HG03066 (cell line): ENCODE results near the gene DDX43.
"Not testable (repeated sequence)": the region's sequence is repeated elsewhere in the genome, so short reads cannot be mapped to it uniquely, and the experiment has no call there.

Experiments
- ATAC-seq: cut with Tn5 transposase; IDR thresholded peaks from one replicate; pipeline ENCODE4 v1.9.1; 2021; ENCODE audit warnings: low read depth; ENCODE audit not compliant: unreplicated experiment

The DDX43 gene

GRCh38 chr6:73394577-73395354 lies at the start of gene DDX43:
TSS of gene DDX43 (plus strand) at chr6:73394828. CDS start at chr6:73394906, 78 bp downstream.
- ATAC-seq, result no peak

DNA sequence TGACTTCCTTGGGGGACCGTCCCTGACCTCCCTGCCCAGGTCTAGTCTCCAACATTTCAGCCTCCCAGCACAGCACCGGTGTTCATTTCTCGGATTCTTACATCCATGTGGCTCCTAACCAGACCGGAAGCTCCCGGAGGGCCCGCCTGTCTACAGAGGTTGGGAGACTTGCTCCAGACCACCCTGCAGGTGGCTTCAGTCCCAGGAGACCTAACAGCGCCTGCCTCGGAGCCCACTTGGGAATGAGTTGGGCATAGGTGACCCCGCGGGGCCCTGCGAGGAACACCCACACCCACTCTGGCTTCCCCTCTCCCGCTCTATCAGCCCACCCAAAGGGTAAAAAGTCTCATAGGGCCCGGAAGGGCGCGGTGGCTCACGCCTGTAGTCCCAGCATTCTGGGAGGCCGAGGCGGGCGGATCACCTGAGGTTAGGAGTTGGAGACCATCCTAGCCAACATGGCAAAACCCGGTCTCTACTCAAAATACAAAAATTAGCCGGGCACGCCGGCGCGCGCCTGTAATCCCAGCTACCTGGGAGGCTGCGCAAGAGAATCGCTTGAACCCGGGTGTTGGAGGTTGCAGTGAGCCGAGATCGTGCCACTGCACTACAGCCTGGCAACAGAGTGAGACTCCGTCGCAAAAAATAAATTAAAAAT lies 46.0 kb upstream of the DDX43 start:
- no peak for ATAC-seq

DNA sequence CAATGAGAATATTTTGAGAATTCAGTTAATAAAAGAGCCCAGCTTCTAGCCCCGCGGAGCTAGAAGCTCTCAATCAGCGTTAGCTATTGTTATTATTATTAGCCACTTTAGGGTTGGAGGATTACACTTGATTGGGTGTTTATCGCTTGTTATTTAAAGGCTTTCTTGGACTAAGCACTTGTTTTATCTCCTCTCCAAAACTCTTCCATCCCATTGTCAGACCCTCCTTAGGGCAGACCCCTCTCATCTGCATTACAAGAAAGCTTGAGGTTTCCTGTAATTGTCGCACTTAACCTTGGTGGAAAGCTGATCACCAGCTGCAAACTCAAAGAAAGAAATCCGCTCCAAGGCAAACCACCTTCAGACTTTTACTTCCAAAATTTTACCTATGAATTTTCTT lies 45.3 kb upstream of the DDX43 start:
- ATAC-seq, result no peak

GRCh38 chr6:73353636-73354593 lies 40.7 kb upstream of the DDX43 start, which contains the start of gene DPPA5:
TSS of gene DPPA5 (minus strand) at chr6:73354276. CDS start at chr6:73354225, 51 bp downstream.
- no peak for ATAC-seq

GRCh38 chr6:73362358-73362757 lies 32.3 kb upstream of the DDX43 start, which contains the start of gene KHDC3L:
TSS of gene KHDC3L (plus strand) at chr6:73362658. CDS start at chr6:73362730, 72 bp downstream.
- no peak for ATAC-seq

GRCh38 chr6:73362869-73363536 lies 31.6 kb upstream of the DDX43 start:
- ATAC-seq, result no peak

DNA sequence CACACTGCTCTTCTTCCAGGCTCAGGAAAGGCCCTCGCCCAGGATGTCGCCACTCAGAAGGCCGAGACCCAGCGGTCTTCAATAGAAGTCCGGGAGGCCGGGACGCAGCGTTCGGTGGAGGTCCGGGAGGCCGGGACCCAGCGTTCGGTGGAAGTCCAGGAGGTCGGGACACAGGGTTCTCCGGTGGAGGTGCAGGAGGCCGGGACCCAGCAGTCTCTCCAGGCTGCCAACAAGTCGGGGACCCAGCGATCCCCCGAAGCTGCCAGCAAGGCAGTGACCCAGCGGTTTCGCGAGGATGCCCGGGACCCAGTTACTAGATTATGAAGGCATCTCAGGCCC lies 31.1 kb upstream of the DDX43 start:
- ATAC-seq, result no peak

- ATAC-seq, result no peak
Observed at GRCh38 chr6:73364121-73364520, 30.5 kb upstream of the DDX43 start.

DNA sequence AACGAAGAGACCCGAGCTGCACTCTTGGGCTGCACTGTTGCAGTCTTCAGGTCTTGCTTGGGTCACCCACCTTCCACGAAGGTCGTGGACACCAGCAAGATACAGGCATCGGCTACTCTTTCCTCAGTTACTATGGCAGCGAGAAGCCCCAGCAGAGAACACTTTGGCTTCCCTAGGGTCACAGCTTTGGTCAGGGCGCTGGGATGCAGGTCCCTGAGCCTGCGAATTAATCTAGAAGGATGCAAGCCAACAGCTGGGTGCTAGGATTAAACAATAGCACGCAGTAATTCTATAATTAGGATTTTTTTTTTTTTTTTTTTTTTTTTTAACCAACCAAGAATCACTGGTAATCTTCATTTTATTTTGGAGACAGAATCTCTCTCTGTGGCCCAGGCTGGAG lies 30.1 kb upstream of the DDX43 start:
- ATAC-seq, result no peak

GRCh38 chr6:73367761-73368355 lies 26.8 kb upstream of the DDX43 start:
- ATAC-seq, result no peak

DNA sequence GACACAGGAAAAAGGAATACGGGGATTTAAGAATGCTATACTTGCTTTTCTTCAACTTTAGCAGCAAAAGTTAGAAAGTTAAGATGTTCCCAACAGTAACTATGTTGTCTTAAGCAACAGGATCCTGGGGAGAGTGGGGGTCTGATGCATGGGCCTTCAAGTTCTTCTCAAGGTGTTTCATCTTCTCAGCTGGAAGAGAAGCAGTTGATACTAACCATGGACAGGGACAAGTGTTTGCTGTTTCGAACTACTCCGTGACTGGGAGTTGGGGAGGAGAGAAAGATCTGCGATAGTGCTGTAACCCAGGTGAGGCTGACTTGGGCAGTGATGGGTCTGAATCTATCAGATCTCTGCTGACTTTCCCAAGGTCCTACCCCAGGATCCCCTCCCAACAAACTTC lies 26.0 kb upstream of the DDX43 start:
- ATAC-seq, result no peak

DNA sequence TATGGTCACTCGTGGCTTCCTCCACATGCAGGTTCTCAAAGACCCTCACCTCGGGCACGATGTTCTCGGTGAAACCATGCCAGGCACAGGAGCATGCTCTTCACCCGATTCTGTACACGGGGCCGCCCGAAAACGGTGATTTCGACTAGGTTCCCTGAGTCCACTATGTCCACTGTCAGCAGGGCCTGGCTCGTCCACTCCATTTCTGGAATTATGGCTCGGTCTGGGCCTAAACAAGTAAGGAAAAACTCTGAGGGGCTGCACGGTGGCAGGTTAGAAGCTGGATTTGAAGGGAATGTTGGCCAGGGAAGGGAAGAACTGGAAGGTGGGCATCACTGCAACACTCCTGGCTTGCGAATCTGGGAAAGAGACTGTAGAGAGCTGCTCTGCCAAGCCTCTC lies 25.5 kb upstream of the DDX43 start:
- no peak for ATAC-seq

DNA sequence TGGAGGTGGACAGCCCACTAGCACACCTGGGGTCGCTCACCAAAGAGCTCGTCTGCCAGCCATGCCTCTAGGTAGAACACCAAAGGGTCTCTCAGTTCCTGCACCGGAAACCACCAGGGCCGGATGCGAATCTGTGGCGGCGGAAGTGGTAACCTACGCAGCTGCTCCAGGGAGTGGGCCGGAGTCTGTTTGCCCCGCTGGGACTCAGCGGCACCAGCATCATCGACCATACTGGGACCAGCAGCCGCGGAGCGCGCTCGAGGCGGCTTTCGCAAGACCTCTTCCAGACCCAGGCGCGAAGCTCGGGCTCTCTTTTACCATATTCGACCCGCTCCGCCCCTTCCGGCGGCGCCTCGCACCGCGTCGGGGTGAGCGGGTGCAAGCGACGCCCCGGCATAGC lies 25.1 kb upstream of the DDX43 start, which contains the start of gene OOEP:
TSS of gene OOEP (minus strand) at position 335 of the 400 bp plus-strand sequence. CDS start at position 230, 105 bp downstream.
- ATAC-seq, result no peak

DNA sequence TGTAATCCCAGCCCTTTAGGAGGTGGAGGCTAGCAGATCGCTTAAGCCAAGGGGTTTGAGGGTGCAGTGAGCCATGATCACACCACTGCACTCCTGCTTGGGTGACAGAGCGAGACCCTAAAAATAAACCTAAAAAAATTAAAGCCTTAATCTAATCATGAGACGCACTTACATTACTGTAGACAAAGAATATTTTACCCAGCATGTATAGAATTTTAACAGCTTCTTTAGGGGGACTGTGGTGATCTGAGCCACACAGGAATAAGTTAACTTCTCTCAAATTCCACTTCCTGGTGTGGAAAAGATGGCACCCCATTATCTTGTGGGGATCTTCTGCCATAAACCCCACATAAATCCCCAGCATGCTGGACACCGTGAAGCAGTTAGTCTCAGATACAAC lies 22.6 kb upstream of the DDX43 start:
- ATAC-seq, result no peak

GRCh38 chr6:73372516-73372915 lies 22.1 kb upstream of the DDX43 start:
- ATAC-seq, result no peak

GRCh38 chr6:73375216-73375615 lies 19.4 kb upstream of the DDX43 start:
- ATAC-seq, result no peak

GRCh38 chr6:73377225-73377624 lies 17.4 kb upstream of the DDX43 start:
- ATAC-seq, result no peak

- not testable (repeated sequence) for ATAC-seq
Observed at GRCh38 chr6:73381531-73381930, 13.1 kb upstream of the DDX43 start.

DNA sequence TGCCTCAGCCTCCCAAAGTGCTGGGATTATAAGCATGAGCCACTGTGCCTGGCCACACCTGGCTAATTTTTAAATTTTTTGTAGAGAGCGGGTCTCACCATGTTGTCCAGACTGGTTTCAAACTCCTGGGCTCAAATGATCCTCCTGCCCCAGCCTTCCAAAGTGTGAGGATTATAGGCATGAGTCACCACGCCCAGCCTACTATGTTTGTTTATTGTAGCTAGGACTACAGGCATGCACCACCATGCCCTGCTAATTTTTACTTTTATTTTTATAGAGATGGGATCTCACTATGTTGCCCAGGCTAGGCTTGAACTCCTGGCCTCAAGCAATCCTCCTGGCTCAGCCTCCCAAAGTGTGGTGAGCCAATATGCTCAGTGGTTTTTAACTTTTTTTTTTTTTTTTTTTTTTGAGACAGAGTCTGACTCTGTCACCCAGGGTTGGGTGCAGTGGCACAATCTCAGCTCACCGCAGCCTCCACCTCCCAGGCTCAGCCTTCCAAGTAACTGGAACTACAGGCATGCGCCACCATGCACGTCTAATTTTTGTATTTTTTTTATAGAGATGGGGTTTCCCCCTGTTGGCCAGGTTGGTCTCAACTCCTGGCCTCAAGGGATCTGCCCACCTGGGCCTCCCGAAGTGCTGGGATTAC lies 12.0 kb upstream of the DDX43 start:
- no peak for ATAC-seq
